ENCODE results near the gene GRM8.

DNA sequence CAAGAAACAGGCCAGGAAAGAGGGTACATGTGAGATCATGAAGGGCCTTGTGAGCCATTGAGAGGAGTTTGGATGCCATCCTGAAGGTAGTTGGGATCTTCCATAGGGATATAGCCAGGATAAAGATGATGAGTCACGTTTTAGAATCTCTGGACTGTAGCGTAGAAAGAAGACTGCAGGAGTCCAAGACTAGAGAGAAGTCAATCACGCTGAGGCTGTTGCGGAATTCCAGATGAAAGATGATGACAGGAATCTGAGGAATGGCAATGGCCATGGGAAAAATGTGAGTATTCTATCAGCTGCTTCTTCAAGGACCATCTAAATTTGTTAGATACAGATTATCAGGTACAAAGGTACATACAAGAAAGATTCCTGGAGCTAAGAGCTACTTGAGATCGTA lies 711.3 kb downstream of the GRM8 start:
- TF ChIP-seq, protein P1, sequence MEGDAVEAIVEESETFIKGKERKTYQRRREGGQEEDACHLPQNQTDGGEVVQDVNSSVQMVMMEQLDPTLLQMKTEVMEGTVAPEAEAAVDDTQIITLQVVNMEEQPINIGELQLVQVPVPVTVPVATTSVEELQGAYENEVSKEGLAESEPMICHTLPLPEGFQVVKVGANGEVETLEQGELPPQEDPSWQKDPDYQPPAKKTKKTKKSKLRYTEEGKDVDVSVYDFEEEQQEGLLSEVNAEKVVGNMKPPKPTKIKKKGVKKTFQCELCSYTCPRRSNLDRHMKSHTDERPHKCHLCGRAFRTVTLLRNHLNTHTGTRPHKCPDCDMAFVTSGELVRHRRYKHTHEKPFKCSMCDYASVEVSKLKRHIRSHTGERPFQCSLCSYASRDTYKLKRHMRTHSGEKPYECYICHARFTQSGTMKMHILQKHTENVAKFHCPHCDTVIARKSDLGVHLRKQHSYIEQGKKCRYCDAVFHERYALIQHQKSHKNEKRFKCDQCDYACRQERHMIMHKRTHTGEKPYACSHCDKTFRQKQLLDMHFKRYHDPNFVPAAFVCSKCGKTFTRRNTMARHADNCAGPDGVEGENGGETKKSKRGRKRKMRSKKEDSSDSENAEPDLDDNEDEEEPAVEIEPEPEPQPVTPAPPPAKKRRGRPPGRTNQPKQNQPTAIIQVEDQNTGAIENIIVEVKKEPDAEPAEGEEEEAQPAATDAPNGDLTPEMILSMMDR (IDR thresholded peaks at IDR 0.05; ENCODE audit: low read depth, low read length, poor library complexity, severe bottlenecking) = no peak
- TF ChIP-seq EZH2phosphoT487 (IDR thresholded peaks at IDR 0.05; ENCODE audit: borderline replicate concordance, low read length) = no peak
